Stimulated activated CD4-positive, alpha-beta T cell treated with anti-CD3 and anti-CD28 coated beads, Interleukin-4, amount 100 ng/mL, for 48 hours (primary cell): ENCODE data around the gene THRAP3.

Experiments used
- DNase-seq, 2 donors: peaks; one replicate each; pipeline ENCODE4 v3.0.0-alpha.2; 2020; ENCODE audit warnings: low read depth in 2 of 2

Gene THRAP3

DNA sequence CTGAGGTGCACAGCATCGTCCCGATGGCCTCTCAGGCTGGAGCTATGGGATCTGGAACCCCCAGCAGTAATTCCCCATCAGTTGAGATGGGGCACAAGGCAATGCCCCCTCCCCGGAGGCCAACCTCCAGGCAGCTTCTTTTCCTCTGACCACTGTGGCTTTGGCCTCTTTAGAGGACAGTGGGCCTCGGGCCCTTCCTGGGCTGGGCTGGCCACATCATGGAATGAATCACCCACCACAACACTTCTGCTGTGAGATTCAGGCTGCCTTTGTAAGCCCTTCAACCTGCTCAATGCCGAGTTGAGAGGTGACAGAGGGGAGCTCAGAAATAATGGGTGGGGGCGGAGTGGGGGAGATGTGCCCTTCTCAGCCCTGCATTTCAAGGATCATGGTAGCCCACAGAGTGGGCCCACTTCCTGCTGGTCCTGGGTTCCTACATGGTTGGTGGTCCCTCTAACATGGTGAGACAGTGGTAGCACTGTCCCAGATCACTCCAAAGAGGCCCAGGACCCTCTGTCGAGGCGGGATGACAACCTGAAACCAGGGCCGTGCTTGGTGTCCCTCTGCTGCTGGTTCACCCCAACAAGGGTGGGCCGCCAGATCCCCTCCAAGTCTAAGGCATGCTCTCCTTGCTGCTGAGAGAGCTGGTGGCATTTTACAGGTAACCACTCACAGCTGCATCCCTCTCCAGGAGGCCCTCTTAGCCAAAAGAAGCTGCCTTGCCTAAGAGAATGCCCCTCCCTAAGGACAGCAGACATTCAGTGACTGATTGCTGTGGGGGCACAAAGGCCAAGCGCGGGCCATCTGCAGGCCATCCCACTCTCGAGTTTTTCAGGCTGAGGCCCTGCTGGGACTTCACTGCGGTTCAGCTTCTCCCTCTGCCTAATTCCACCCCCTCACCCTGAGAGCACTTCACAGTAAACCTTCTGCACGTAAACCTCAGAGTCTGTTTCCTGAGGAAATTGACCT lies 129.0 kb downstream of the THRAP3 start:
- no peak for DNase-seq

DNA sequence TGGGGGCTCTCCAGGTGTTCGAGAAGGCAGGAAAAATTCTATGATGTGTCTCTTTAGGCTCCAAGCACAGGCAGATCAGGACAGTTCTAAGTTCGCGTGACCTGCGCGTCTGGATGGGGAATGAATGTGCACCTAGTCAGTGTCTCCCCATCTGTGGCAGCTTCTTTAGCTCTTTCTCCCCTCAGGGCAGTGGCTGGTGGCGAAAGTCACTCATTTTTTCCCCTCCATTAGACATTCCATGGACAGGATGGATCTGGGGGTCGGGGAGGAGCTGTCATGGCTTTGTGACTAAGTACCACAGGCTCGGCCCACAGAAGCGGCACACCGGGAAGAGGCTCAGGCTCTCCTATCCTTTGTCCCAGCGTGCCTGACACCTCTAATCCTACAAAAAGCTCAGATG lies 130.2 kb downstream of the THRAP3 start:
- DNase-seq, result no peak
